Measurements from ENCODE around the gene DYRK1A. TPM values are rescaled to one million over a fixed set of nuclear protein-coding genes. Genes with fewer than 3 reads are reported as not detected.

Gene DYRK1A
- total RNA-seq, 1 donor from 2014 or later, result 46.6 TPM

DNA sequence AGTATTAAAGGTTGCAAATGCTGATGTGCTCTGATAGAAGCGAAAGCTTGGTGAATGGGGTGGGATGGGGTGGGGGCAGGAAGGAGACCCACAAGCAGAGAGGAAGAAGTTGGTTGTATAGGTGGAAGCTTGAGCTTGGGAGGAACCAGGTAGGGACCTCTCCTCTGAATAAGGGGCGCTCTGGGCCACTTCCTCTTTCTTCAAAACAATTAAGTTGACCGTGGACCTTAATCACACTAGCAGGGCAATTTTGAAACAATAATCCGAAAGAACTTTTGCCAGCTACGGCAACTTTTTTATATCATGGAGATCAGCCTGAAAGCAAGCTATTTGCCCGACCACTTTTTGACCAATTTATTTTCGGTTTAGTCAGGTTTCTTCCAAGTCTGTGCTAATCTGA, 1.9 kb upstream of the DYRK1A start:
- DNase-seq (ENCODE audit: extremely low read depth, low read depth, low spot score), result no peak

DNA sequence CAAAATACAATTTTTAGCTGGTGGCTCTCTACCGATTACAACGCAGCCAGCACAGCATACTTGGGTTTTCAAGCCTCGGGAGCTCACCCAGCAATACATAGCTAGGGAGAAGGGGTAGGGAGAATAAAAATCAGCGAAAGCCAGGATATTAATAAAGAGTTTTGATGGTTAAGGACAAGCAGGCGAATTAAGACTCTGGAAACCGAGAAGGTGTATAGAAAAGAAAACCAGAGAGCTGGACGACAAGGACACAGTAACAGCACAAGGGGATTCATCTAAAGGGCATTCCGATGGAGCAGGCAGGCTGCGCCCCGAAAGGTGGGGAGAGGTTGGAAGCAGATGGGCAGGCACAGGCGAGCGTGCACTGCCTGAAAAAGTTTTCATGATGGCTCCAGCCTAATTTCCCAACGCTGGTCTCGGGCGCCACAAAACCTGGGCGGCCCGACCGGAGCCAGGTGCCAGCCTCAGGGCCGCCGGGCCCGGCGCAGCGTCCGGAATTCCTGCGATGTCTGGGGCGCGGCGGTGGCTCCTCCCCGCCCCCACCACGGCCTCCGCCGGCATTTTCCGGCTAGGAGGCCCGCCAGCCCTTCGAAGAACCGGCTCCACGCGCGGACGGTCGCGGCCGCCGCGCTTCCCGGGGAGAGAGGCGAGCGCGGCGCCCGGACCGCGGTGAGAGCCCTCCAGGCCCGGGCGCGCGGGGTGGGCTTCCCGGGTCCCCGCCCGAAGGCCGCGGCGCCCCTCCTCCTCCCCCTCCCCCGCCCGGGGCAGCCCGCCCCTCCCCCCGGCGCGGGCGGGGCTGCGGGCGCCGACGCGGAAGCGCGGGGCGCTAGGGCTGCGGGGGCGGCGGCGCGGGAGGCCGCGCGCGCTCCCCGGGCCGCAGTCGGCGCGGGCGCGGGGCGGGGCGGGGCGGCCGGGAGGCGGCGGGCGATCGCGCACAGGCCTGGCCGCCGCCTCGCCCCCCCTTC, 774 bp upstream of the DYRK1A start:
- DNase-seq (ENCODE audit: extremely low read depth, low read depth, low spot score), result no peak

- no peak for DNase-seq (ENCODE audit: extremely low read depth, low read depth, low spot score)
Observed at GRCh38 chr21:37367336-37367702, 746 bp downstream of the DYRK1A start.

GRCh38 chr21:37367703-37368540, 1.3 kb downstream of the DYRK1A start:
- no peak for DNase-seq (ENCODE audit: extremely low read depth, low read depth, low spot score)

DNA sequence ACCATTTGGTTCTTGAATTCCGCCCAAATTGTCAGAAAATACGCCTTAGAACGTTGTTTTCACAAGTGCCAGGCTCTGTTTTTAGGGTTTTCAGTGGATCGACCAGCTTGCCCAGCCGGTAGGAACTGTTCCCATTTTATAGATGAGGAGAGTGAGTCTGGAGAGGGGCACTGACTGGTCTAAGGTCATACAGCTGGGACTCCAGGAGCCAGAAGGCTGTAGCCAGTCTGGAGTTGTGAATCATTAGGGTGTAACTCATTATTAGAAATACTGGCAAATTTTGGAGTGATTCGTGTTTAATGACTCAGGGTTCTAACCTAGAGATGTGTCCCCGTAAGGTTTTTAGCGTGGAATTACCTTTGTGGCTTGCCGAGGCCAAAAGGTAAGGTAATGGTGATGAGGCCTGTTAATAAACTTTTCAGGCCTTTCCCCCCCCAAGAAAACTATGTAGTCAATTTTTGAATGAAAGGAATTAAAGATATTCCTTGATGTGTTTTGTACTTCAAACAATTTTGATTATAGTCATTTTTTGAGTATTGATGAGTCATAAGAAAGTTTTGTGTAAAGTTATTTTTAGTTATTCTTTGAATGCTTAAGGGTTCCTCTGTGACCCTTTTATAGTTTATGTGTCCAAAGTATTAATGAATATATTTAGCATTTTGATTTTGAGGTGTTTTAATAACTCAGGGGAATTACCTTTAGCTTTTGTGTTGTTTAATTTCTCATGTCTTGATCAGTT, 2.1 kb downstream of the DYRK1A start:
- no peak for DNase-seq (ENCODE audit: extremely low read depth, low read depth, low spot score)

- DNase-seq (ENCODE audit: extremely low read depth, low read depth, low spot score), result no peak
Observed at GRCh38 chr21:37369307-37369854, 2.8 kb downstream of the DYRK1A start.

DNA sequence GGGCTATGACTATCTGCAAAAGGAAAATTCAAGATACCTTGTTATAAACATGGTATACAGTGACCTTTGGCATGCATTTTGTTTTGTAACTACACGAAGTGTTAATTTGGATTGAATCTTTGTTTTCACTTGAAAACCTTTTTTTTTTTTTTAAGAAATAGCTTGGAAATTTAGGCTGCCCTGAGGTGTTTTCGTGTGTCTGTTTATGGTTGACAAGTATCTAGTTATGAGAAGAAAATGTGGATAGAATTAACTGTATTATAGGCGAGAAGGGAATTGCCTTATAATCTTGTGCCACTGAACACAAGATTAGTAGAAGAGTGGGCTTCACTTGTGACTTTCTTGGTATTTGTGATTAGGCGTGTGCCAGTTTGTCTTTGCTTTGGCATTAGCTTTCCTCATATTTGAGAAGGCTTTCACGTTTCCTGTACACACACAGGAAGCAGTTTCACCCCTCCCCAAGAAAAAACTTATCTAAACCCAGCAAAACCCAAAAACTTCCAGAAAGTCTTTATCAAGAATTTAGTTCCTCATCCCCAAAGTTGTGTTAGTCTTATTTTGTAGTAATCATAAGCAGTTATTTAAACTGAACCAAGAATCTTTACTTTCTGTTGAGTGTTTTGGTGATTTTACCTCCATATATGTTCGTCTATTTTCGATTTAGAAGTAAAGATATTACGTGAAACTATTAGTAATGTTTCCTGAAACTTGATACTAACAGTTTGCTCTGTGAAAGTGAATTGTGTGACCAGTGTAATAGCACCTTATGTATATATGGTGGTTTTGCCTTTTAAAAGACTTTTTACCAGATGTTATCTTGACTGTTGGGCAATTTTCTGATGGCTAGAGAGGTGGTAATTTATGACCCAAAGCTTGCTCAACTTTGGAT, 3.8 kb downstream of the DYRK1A start:
- DNase-seq (ENCODE audit: extremely low read depth, low read depth, low spot score), result peak; percentile 75

GRCh38 chr21:37371041-37371397, 4.4 kb downstream of the DYRK1A start:
- no peak for DNase-seq (ENCODE audit: extremely low read depth, low read depth, low spot score)

DNA sequence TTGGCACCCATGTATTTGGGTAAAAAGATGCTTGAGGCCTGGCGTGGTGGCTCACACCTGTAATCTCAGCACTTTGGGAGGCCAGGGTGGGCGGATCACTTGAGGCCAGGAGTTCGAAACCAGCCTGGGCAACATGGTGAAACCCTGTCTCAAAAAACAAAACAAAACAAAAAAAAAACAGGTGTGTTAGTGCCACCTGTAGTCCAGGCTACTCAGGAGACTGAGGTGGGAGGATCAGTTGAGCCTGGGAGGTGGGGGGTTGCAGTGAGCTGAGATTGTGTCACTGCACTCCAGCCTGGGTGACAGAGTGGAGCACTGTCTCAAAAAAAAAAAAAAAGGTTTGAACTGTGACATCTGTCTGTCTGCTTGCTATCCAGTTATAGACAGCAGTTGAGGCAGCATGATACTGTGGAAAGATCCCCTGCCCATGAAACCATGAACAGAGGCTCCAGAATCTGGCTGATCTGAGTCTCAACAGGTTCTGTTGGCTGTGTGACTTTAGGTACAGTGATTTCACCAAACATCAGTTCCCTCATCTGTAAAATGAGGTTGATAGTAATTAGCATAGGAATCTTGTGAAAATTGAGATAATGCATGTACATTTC, 5.7 kb downstream of the DYRK1A start:
- no peak for DNase-seq (ENCODE audit: extremely low read depth, low read depth, low spot score)

DNA sequence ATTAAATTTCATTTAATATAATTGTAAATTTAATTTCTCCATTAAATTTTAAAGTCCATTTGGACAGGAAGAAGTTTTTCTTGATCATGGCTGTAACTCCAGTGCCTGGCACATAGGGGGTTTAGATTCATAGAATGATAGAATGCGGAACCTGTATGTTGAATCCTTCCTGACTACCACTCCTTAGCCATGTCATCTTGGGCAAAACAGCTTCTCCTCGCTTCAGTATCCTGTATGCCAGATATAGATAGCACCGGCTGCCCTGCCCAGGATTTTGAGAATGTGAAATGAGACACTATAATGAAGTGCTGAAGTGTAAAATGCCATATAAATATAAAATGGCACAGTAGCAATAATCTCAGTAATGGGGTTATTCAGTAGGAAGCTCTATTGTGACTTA, 6.4 kb downstream of the DYRK1A start:
- DNase-seq (ENCODE audit: extremely low read depth, low read depth, low spot score), result no peak

DNA sequence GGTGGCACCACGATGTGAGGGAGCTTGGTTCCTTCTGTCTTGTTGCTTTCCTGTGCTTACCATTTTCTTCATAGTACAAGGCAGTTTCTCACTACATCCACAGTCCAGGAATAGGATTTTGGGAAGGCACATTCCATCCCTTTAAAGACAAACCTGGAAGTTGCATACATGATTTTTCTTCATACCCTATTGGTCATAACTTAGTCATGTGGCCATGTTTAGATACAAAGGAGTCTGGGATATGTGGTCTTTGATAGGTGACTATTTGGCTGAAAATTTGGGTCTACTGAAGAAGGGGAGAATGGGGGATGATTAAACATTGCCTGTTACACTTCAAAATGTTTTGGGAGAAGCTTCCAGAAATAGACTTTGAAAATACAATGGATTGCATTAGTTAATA, 7.0 kb downstream of the DYRK1A start:
- no peak for DNase-seq (ENCODE audit: extremely low read depth, low read depth, low spot score)

DNA sequence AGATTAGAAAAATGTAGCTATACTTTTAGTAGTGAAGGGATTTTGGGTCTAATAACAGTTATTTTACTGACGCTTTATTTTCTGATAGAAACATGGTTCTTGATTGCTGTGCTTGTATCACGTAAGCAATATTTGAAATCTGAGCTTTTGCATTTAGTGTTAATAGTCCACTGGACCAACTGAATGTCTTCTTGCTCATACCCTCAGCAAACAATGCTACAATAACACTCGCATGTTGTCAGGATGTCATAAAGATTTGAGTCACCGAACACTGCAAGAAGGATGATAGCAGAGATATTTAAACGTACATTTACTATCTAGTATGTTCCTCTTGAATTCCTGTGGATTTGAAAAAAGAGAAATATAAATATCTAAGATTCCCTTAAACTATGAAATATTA, 7.5 kb downstream of the DYRK1A start:
- DNase-seq (ENCODE audit: extremely low read depth, low read depth, low spot score), result no peak

DNA sequence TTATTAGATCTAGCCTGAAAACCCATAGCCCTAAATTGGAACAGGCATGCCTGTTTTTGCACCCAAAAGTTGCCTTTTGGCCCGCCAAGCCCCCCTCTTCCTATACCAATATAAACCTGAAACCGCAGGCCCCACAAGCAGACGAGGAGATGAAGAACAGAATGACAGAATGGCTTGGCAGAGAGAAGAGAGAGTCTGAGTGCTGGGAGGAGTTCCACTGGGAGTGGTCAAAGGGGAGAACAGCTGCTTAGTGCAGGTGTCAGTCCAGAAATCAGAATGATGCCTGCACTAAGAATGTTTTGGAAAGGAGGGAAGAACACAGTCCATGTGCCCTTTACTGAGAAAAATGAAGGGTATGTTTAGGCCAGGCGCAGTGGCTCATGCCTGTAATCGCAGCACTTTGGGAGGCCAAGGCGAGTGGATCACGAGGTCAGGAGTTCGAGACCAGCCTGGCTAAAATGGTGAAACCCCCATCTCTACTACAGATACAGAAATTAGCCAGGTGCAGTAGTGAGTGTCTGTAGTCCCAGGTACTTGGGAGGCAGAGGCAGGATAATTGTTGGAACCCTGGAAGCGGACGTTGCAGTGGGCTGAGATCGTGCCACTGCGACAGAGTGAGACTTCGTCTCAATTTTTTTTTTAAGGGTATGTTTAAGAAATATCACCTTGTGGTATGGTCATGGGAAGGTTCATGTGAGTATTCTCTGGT, 9.4 kb downstream of the DYRK1A start:
- no peak for DNase-seq (ENCODE audit: extremely low read depth, low read depth, low spot score)

- DNase-seq (ENCODE audit: extremely low read depth, low read depth, low spot score), result no peak
Observed at GRCh38 chr21:37378700-37379139, 12.1 kb downstream of the DYRK1A start.

DNA sequence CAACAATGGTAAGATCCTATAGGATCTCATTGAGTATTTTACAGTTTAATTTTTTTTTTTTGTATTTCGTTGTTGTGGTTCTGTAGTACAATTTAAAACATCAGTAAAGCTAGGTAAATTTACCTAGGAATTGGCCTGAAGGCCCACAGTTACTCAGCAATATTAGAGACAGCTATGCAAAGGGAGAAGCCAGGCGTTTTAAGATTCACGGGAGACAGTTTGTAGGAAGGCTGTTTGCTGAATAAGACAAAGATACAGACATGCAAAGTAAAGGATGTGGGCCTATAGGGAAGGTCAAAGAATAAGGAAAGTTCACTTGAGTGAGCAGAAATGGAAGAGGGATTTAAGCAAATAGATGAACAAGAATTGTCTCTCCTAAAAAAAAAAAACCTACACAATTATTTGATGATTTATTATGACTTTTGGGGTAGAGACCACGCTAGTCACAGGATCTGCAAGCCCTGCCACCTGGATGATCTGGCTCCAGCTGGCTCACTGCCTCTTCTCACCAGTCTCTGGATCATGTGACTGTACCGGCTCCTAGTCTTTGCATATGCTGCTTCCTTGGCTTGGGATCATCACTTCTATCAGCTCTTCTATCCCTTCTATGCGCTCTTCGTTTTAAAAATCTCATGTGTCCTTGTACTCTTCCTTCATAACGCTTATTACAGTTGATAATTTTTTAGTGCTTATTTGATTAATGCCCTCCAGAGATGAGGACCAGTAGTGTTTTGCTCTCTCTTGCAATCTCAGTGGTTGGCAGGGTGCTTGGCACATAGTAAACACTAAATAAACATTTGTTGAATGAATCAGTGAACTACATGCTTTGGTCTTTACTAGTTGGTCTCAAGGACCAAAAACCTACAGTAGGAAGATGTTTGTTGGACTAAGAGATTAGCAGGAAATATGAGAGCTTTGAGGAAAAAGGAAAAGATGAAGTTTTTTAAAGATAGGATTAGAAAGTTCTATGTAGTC, 14.1 kb downstream of the DYRK1A start:
- DNase-seq (ENCODE audit: extremely low read depth, low read depth, low spot score), result no peak

- no peak for DNase-seq (ENCODE audit: extremely low read depth, low read depth, low spot score)
Observed at GRCh38 chr21:37381883-37382585, 15.5 kb downstream of the DYRK1A start.

DNA sequence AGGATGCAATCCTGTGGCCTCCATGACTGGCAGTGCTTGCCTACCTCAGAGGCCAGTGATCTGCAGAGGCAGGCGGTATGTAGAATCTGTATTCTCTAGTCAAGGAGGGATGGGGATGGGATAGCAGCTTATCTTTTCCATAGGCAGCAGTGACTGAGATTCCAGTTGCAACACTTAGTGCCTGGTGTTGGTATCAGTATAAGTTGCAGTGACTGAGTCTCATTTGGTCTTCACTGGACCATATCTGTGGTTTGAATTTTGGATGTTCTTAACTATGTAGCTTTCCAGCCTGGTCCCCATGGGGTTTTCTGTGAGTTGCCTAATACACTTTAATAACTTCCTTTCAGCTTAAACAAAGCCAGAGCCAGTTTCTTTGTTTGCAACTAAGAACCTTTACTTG, 16.5 kb downstream of the DYRK1A start:
- DNase-seq (ENCODE audit: extremely low read depth, low read depth, low spot score), result no peak
